Medulla oblongata (tissue), 1 donor: Measurements from ENCODE around the gene RMI2.

Experiments
- DNase-seq: peaks from one replicate; pipeline ENCODE4 v3.0.0-alpha.2; 2015; ENCODE audit errors: extremely low spot score

The RMI2 gene

GRCh38 chr16:11328172-11329070, 16.8 kb upstream of the RMI2 start:
- DNase-seq = peak; percentile 49

GRCh38 chr16:11329071-11329491, 16.2 kb upstream of the RMI2 start:
- no peak for DNase-seq

GRCh38 chr16:11329891-11330290, 15.4 kb upstream of the RMI2 start:
- DNase-seq = no peak

DNA sequence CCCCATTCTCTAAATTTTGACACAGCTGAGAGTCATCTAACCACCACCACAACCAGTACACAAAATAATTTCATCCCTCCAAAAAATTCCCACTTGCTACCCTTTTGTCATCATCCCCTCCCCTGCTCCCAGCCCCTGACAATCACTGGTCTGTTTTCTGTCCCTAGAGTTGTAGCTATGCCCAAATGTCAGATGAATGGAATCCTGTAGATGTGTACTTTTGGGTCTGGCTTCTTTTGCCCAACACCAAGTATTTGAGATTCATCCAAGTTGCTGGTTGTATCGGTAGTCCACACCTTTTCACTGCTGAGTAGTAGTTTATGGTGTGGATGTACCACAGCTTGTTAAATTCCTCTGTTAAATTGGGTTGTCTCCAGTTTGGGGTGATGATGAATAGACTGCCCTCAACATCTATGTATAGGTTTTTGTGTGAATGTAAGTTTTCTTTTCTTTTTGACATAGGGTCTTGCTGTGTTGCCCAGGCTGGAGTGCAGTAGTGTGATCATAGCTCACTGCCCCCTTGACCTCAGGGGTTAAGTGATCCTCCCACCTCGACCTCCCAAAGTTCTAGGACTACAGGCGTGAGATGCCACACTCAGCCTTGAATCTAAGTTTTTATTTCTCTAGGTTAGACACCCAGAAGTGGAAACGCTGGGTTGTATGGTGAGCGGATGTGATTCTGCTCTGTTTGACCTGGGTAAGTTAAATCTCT, 14.6 kb upstream of the RMI2 start:
- no peak for DNase-seq

GRCh38 chr16:11331967-11332366, 13.3 kb upstream of the RMI2 start:
- no peak for DNase-seq

DNA sequence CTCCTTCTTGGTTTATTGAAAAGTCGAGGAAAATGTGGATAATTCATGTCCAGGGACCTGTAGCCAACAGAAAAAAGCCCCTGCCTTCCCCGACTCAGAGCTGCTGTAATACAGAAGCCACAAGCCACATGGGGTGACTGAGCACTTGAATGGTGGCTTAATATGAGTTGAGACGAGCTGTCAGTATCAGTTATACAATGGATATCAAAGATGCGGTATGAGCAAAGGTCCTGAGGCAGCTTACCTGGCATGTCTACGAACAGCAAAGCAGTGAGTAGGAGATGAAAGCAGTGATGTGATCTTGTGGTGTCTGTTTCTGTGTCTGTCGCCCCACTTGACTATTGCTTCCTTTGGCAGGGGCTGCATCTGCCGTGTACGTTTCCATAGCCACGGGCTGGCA, 12.2 kb upstream of the RMI2 start:
- no peak for DNase-seq

DNA sequence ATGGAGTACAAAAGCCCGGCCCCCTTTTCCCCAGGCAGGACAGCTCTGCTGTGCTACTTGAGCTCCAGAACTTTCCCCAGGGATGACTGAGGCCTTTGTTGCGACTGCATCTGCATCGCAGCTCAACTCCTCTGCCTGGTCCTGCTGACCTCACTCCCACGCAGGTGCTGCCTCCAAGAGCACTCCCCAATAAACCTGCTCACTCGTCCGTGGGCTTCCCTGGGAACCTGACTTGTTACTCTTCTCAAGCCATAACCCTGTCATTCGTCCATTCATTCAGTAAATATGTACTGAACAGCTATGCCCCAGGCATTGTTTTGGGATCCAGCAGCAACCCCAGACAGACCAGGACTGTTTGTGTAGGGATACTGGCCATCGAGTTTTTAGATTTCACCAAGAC, 11.6 kb upstream of the RMI2 start:
- DNase-seq = no peak

DNA sequence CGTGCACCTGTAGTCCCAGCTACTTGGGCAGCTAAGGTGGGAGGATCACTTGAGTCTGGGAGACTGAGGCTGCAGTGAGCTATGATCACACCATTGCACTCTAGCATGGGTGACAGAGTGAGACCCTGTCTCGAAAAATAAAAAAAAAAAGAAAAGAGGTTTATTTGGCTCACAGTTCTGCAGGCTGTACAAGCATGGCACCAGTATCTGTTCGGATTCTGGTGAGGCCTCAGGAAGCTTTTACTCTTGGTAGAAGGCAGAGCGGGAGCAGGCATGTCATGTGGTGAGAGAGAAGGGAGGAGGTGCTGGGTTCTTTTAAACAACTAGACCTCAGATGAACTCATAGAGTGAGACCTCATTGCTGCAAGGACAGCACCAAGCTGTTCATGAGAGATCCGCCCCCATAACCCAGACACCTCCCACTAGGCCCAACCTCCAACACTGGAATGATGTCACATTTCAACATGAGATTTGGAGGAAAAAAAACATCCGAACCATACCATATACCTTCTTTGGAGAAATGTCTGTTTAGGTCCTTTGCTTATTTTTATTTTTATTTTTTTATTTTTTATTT, 10.3 kb upstream of the RMI2 start:
- DNase-seq = no peak

DNA sequence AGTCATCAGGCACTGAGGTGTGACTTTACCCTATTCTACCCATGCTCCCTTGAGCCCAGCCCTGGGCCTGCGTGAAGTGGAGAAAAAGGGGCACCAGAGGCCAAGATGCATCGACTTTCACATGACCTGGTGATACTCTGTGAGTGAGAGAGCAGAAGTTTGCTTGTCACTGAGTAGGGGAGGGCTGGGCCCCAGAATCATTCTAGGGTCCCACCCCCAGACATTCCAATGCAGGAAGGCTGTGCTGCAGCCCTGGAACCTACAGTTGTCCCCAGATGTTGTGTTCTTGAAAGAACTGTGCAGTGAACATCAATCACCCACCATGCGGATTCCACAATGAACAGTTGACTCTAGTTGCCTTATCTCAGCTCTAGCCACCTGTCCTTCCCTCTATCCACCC, 6.2 kb upstream of the RMI2 start:
- DNase-seq = no peak

DNA sequence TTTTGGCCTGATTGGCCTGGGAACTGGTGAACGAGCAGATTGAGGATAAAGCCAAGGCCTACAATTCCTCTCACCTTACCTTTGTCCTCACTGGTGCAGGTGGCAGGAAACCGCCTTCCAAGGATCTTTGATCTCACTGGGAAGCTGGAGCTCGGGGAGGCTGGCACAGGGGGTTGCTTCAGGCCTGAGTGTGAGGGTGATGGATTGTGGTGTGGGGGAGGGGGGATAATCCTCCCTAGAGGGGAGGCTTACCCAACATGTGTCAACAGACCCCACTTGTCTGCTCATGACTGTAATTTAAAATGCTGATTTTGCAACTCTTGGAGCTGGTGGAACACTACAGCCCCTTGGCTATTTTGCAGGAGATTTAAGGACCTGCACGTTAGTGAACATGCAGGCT, 4.5 kb upstream of the RMI2 start:
- DNase-seq = no peak

DNA sequence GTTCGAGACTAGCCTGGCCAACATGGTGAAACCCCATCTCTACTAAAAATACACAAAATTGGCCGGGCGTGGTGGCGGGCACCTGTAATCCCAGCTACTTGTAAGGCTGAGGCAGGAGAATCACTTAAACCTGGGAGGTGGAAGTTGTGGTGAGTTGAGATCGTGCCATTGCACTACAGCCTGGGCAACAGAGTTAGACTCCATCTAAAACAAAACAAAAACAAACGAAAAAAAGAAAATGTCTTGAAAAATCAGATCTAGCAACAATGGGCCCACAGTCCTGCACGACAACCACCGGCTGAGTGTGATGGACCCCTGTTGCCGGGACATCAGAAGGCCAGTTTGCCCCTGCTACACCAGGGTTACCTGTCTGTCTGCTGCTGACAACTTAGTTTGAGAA, 3.9 kb upstream of the RMI2 start:
- no peak for DNase-seq

DNA sequence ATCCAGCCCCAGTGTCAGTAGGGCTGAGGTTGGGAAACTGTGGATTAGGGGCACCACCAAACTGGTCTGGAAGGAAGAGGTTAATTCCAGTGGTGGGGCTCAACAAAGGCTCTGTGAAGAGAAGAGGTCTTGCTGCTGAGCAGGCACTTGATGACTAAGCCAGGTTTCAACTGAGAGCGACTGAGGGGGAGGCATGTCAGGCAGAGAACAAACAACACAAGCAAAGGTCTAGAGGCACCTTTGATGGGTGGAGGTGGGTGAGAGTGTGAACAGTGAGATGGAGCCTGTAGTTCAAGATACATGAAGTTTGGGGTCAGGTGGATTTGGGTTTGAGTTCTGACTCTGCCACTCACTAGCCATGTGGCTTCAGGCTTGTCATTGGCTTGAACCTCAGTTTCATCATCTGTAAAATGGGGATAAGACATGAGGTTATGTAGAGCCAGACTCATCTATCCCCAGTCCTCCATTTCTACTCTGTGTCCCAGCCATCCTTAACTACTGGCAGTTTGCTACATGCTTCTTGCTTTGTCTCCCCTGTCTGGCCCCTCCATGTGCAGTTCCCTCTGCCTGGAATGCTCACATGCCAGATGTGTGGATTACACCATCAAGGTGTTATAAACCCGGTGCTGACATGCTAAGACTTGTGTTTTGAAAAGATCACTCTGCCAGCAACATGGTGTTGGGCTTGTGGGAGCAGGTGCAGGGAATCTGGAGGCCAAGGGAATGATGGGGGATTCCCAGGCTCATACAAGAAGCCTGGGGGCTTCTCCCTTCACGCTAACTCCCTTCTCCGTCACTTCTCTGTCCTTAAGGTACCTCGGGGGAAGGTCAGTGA, 3.0 kb upstream of the RMI2 start:
- no peak for DNase-seq

- no peak for DNase-seq
Measured at GRCh38 chr16:11346700-11347319, 1.6 kb downstream of the RMI2 start.

GRCh38 chr16:11347831-11348230, 2.6 kb downstream of the RMI2 start:
- DNase-seq = no peak

DNA sequence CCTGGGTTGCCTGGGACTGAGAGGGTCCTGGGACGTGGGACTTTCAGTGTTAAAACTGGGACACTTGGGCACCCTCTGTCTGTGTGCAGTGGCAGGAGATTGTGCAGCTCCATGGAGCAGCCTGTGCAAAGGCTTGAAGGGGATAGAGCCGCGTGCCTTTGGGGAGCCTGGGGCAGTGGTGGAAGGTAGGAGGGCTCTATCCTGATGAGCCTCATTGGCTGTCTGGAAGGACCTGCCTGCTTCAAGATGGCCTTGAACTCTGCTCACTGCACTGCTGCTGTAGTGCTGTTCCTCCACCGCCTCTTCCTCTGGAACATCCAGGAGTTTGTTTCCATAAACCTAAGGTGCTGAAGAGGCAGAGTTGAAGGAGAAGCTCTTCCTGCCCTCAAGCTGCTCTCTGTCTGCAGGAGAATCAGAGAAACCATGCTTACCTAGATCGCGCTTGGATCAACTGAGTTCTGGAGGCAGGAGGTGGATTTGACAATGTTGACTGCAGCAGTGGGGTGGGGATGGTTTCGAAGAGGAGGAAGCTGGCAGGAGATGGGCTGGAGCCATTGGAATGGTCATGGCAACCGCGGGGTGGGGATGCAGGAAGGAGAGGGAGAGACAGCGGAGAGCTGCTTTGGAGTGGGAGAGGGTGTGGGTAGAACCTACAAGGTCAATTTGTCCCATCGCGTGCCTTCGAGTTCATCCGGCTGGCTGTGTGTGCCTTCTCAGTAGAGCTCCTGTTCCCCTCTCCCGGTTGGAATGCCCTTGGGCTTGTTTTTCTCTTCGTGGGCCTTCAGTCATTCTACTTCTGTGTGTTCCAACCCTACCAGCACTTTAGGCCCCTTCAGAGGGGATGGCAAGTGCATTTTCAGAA, 3.7 kb downstream of the RMI2 start:
- DNase-seq = no peak

DNA sequence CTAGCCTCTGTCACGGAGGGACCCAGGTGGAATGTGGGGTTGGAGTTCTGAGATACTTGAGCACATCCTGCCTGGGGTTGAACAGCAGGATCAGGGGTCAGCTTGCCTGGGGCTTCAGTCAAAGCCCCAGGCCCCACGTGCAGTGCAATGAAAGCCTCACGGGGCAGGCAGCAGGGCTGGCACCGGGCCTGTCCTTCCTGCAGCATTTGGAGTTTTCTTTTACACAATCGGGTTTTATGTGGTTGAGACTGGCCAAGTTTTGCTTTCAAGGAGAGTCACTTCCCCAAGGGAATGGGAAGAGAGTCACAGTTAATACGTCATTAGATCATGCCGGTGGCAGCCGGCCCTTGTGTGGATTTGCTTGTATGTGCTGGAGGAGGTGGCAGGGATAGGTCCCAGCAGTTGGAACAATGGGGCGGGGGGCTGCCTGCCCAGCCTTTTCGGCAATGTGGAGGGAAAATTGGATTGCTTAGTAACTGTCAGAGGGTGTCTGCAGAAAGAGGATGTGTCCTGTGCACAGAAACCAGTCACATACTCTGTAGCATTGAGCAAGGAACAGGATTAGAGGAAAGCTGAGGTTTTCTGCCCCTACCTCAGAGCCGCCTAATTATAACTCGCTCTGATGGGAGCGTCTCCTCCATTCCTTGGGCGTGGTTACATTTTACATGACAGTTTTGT, 4.5 kb downstream of the RMI2 start:
- DNase-seq = peak; percentile 93

DNA sequence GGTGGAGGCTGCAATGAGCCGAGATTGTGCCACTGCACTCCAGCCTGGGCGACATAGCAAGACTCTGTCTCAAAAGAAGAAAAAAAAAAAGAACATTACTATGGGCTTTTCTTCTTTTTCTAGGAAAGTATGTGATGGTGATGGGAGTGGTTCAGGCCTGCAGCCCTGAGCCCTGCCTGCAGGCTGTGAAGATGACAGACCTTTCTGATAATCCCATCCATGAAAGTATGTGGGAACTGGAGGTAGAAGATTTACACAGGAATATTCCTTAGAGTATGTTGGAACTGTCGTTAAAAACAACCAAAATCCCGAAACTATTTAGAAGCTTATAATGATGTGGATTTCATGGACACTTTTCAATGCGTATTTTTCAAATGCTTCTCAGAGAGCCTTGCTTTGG, 5.3 kb downstream of the RMI2 start:
- DNase-seq = no peak

DNA sequence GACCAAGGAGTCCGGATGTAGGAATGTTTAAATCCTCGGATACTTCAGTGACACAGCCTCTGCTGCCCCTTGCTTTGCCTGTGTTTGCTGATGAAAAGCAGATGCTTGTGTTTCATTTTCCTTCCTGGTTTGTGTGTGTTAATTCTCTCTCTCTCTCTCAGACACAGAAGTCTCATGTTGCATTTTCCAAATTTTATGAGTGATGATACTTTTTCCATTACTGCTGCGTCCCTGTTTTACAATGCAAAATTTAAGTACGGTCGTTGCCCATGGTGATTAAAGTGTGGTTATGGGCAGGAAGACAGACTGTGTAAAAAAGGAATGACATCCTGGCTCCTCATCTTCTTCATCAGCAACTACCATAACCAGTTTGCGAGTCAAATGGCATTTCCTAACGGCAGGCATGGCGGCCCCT, 5.7 kb downstream of the RMI2 start:
- no peak for DNase-seq

DNA sequence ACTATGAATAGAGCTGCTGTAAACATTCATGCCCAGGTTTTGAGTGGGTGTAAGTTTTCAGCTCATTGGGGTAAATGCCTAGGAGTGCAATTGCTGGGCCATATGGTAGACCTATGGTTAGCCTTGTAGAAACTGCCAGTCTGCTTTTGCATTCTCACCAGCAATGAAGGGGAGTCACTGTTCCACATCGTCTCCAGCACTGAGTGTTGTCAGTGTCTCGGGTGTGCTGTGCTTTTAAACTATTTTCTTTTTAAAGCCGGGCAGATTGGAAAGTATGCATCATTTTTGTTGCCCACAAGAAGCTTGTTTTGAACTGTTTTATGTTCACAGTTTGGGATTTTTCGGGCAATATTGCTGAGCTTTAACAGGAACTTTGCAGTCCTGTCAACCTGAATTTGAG, 7.9 kb downstream of the RMI2 start:
- no peak for DNase-seq

- DNase-seq = no peak
Measured at GRCh38 chr16:11354407-11354732, 9.1 kb downstream of the RMI2 start.
